ENCODE results near the gene FAP. TPM values are rescaled to one million over a fixed set of nuclear protein-coding genes. Genes with fewer than 3 reads are reported as not detected.

Gene FAP
- total RNA-seq, 4 donors from 2014 or later = 1.4 to 3.5 (median 2.0) TPM; not detected in 1

- Histone ChIP-seq H3K4me1 (peaks cover 0 to 11% (median 6%) of the 10 kb centered on the region in 4 donors), H3K4me3 (no peak overlapping the region), H3K27ac (no peak overlapping the region), H3K9me3 (no peaks in the 10 kb centered on the region), H3K36me3 (peaks cover 0 to 16% (median 0%) of the 10 kb centered on the region in 4 donors), H3K27me3 (no peaks in the 10 kb centered on the region)
- in situ Hi-C loops (cut with MboI; ENCODE audit: low pct_ligation_motif_present in 1 of 4, low pct_unique_long_range_greater_than_20kb in 1 of 4, low sequenced_read_pairs in 3 of 4) (no loop called here), intact Hi-C loops (cut with DNase I; ENCODE audit: low total_unique reads) (no loop called here)
- DNase-seq = no peak
- 92% methylated on average over 7 of the region's 7 CpGs; no CpG with 5 or more reads in 1 of the 2 donors for whole genome bisulfite sequencing, 2 donors (ENCODE audit: low coverage in 1 of 2)
- TF ChIP-seq POLR2AphosphoS5 (IDR thresholded peaks at IDR 0.05) = no peak
- TF ChIP-seq CTCF (IDR thresholded peaks at IDR 0.05) = no peak
- TF ChIP-seq POLR2A (IDR thresholded peaks at IDR 0.05) = no peak
- no peak for TF ChIP-seq EP300 (IDR thresholded peaks at IDR 0.05; ENCODE audit: low read depth)
Measured at GRCh38 chr2:162265666-162266459, 22.6 kb upstream of the FAP start.

- peaks cover 0 to 11% (median 6%) of the 10 kb centered on the region in 4 donors for H3K4me1 ChIP-seq
- H3K9me3 ChIP-seq = no peaks in the 10 kb centered on the region
- no peaks in the 10 kb centered on the region for H3K36me3 ChIP-seq
- 44 to 63% methylated on average over 1 to 4 of the region's 4 CpGs for WGBS, 2 donors (ENCODE audit: low coverage in 1 of 2)
- no peak for TF ChIP-seq POLR2A (IDR thresholded peaks at IDR 0.05)
- TF ChIP-seq CTCF (IDR thresholded peaks at IDR 0.05) = no peak
- no peak for TF ChIP-seq POLR2AphosphoS5 (IDR thresholded peaks at IDR 0.05)
- TF ChIP-seq EP300 (IDR thresholded peaks at IDR 0.05; ENCODE audit: low read depth) = no peak
- peak overlapping the region in 3 of 4 donors; percentile 17 to 46 (median 30) for H3K27ac ChIP-seq
- in situ Hi-C loops (cut with MboI; ENCODE audit: low pct_ligation_motif_present in 1 of 4, low pct_unique_long_range_greater_than_20kb in 1 of 4, low sequenced_read_pairs in 3 of 4) (no loop called here), intact Hi-C loops (cut with DNase I; ENCODE audit: low total_unique reads) (no loop called here)
- no peak overlapping the region for H3K4me3 ChIP-seq
- H3K27me3 ChIP-seq = no peaks in the 10 kb centered on the region
- peak; percentile 23 for DNase-seq
Measured at GRCh38 chr2:162261032-162261945, 18.0 kb upstream of the FAP start.

- 76 to 100% methylated on average over 2 of the region's 2 CpGs for WGBS, 2 donors (ENCODE audit: low coverage in 1 of 2)
- intact Hi-C loops (cut with DNase I; ENCODE audit: low total_unique reads) = no loop called here
Measured at GRCh38 chr2:162258686-162259085, 15.4 kb upstream of the FAP start.

More at GRCh38 chr2:162258686-162259085, 15.4 kb upstream of the FAP start:
- no peak overlapping the region for H3K4me3 ChIP-seq
- DNase-seq = no peak
- H3K27ac ChIP-seq = no peak overlapping the region
- in situ Hi-C loops (cut with MboI; ENCODE audit: low pct_ligation_motif_present in 1 of 4, low pct_unique_long_range_greater_than_20kb in 1 of 4, low sequenced_read_pairs in 3 of 4) = no loop called here
- no peaks in the 10 kb centered on the region for H3K9me3 ChIP-seq
- TF ChIP-seq CTCF (IDR thresholded peaks at IDR 0.05) (no peak), POLR2AphosphoS5 (IDR thresholded peaks at IDR 0.05) (no peak), EP300 (IDR thresholded peaks at IDR 0.05; ENCODE audit: low read depth) (no peak), POLR2A (IDR thresholded peaks at IDR 0.05) (no peak)
- no peaks in the 10 kb centered on the region for H3K36me3 ChIP-seq
- peaks cover 0 to 11% (median 6%) of the 10 kb centered on the region in 4 donors for H3K4me1 ChIP-seq
- no peaks in the 10 kb centered on the region for H3K27me3 ChIP-seq
